Sigmoid colon (tissue), 4 donors: Measurements from ENCODE around the gene SYNE3.

Experiments
- EP300 ChIP-seq, 4 donors: sonication (generic); formaldehyde crosslinking; IDR thresholded peaks; one replicate each; pipeline ENCODE4 v1.6.1; 2017; ENCODE audit warnings: antibody characterized with exemption in 4 of 4
- POLR2A ChIP-seq, 2 donors: fragments of 450-650 bp; IDR thresholded peaks; one replicate each; pipeline ENCODE4 v1.6.1; 2016; ENCODE audit warnings: antibody characterized with exemption in 2 of 2, mild to moderate bottlenecking in 2 of 2, moderate library complexity in 2 of 2
- TF ChIP-seq, protein P1 (sequence below), 4 experiments: fragments of 450-650 bp in 3 of 4; fragments of 200-600 bp in 1 of 4; IDR thresholded peaks; one replicate each; pipeline ENCODE4 v1.5.1; 2016 to 2019; ENCODE audit warnings: antibody characterized with exemption in 4 of 4, mild to moderate bottlenecking in 3 of 4, moderate library complexity in 2 of 4

DNA sequence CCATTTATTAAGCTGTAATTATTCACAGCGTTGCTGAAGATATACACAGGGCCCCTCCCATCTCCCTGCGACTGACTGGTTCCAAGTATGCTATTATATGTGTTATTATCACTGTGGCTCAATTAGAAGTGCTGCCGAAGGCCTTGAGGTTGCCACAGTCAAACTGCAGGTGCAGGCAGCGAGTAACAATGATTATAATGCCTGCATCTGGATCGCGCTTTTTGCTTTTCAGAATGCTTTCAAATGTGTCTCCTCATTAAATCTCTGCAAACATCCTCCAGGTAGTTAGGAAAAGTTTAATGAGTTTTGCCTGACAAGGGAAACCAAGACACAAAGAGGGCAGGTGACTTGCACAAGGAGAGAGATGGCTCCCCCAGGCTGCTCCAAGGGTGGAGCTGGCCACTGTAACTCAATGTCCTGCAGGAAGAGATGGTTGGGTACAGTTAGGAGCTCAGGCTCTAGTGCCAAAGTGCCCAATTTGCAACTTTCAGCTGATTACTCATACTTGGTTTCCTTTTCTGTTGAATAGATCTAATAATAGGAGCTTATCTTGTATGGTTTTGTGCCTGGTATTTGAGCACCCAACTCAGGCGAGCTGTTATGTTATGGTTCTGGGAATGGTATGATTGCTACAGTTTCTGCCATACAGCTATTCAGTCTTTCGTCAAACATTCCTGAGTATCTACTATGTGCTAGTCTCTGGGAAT, 1.7 kb upstream of the SYNE3 start:
- TF ChIP-seq, protein P1, sequence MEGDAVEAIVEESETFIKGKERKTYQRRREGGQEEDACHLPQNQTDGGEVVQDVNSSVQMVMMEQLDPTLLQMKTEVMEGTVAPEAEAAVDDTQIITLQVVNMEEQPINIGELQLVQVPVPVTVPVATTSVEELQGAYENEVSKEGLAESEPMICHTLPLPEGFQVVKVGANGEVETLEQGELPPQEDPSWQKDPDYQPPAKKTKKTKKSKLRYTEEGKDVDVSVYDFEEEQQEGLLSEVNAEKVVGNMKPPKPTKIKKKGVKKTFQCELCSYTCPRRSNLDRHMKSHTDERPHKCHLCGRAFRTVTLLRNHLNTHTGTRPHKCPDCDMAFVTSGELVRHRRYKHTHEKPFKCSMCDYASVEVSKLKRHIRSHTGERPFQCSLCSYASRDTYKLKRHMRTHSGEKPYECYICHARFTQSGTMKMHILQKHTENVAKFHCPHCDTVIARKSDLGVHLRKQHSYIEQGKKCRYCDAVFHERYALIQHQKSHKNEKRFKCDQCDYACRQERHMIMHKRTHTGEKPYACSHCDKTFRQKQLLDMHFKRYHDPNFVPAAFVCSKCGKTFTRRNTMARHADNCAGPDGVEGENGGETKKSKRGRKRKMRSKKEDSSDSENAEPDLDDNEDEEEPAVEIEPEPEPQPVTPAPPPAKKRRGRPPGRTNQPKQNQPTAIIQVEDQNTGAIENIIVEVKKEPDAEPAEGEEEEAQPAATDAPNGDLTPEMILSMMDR (IDR thresholded peaks at IDR 0.05), result no peak
- no peak for TF ChIP-seq POLR2A (IDR thresholded peaks at IDR 0.05)
- TF ChIP-seq EP300 (IDR thresholded peaks at IDR 0.05), result no peak
